ENCODE measurements around the gene ZFP3.
"Not testable (repeated sequence)": the region's sequence is repeated elsewhere in the genome, so short reads cannot be mapped to it uniquely, and the experiment has no call there.

Gene ZFP3

GRCh38 chr17:5050278-5050677 is 28.0 kb upstream of the ZFP3 start:
- no peak for TF ChIP-seq CTCF (conservative IDR thresholded peaks at IDR 0.05)
- no peak overlapping the region for H3K27ac ChIP-seq

DNA sequence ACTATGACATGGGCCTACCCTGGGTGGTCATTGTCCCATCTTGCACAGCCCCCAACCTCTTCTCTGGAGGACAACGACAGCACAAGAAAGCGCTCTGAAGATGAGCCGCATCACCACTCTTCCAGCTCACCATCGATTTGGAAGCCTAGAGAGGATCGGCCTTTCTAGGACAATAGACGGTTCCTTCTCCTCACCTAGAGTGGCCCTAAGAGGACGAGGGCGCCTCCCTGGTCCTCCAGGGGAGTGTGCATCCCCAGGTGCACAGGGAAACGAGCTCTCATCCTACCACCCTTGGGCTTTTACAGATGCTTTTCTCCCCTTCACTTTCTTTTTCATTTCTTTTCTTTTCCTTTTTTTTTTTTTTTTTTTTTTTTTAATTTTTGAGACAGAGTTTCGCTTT is 22.7 kb upstream of the ZFP3 start:
- no peak for TF ChIP-seq CTCF (conservative IDR thresholded peaks at IDR 0.05)
- H3K27ac ChIP-seq = no peak overlapping the region

DNA sequence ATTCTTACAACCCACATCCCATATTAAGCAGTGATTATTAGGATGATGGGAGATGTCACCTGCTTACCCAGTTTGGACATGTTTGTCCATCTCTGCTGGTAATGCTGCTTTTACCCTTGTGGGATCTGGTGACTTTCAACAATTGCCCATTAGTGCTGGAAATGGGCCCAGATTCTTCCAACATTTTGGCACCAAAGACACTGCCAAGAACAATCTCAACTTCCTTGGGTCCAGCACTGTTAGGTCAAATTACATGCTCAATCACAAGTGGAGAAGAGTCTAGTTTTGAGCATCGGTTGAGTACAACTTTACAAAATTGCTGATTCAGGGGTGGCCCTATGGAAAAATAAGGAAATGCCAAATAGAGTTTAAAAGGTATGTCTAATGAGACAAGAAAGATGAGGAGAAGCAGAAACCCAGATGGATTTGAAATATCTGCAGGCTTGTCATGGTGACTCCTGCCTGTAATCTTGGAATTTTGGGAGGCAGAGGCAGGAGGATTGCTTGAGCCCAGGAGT is 13.0 kb upstream of the ZFP3 start:
- TF ChIP-seq CTCF (conservative IDR thresholded peaks at IDR 0.05) = no peak
- no peak overlapping the region for H3K27ac ChIP-seq

GRCh38 chr17:5068236-5068635 is 10.0 kb upstream of the ZFP3 start:
- no peak for TF ChIP-seq CTCF (conservative IDR thresholded peaks at IDR 0.05)

GRCh38 chr17:5069724-5070123 is 8.5 kb upstream of the ZFP3 start:
- no peak overlapping the region for H3K27ac ChIP-seq
- TF ChIP-seq CTCF (conservative IDR thresholded peaks at IDR 0.05) = no peak

More at GRCh38 chr17:5068236-5068635, 10.0 kb upstream of the ZFP3 start:
- no peak overlapping the region for H3K27ac ChIP-seq

- not testable (repeated sequence) for H3K27ac ChIP-seq
Observed at GRCh38 chr17:5075472-5075871, 2.8 kb upstream of the ZFP3 start.

GRCh38 chr17:5077275-5077674 is 992 bp upstream of the ZFP3 start:
- H3K27ac ChIP-seq = peak overlapping the region; percentile 79

DNA sequence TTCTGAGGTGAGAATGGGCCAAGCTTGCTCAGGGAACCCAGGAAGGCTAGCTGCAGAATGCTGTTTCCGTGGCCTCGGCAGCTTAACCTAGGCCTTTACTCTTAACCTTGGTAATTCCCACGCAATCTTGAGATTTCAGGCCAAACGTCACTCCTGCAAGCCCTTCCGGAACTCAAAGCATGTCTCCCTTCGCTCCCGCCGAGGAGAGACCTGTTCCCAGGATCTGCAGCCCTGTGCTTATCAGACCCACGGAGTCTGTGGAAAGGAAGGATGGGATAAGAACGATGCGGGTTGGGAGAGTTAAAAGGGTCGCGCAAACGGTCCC is 524 bp upstream of the ZFP3 start:
- peak overlapping the region; percentile 79 for H3K27ac ChIP-seq

More for the DNA sequence above, 524 bp upstream of the ZFP3 start:
- no peak for TF ChIP-seq CTCF (conservative IDR thresholded peaks at IDR 0.05)
